H1 (cell line): ENCODE data around the gene SPACA4. TPM values are rescaled to one million over a fixed set of nuclear protein-coding genes. Genes with fewer than 3 reads are reported as not detected.
"Not testable (repeated sequence)": the region's sequence is repeated elsewhere in the genome, so short reads cannot be mapped to it uniquely, and the experiment has no call there.

ENCODE experiments used
- CTCF ChIA-PET: fragments of 300-600 bp; sonication (Branson Sonifier 250); formaldehyde crosslinking; loops from one replicate; lab custom pipeline; 2021; ENCODE audit not compliant: partially characterized antibody; lab: Charles Lee
- POLR2A ChIA-PET: fragments of 300-600 bp; sonication (Branson Sonifier 250); formaldehyde crosslinking; loops from one replicate; lab custom pipeline; 2021; ENCODE audit warnings: inconsistent platforms; ENCODE audit not compliant: partially characterized antibody; lab: Charles Lee
- DNase-seq, 2 experiments: peaks; one replicate each; pipeline versions ENCODE4 v3.0.0 to v3.0.0-alpha.2; 2010 to 2022; ENCODE audit warnings: low spot score in 2 of 2, low read depth in 1 of 2, mixed read lengths in 1 of 2
- FAIRE-seq: peaks from 2 replicates; lab custom pipeline; 2011; peaks lifted over from hg19 to GRCh38; lab: Jason Lieb, UNC
- H2AFZ ChIP-seq: 2 replicates; pipeline ENCODE4 v1.8.1; 2012; ENCODE audit warnings: low read length, inconsistent platforms
- H2AK5ac ChIP-seq: 2 replicates; pipeline ENCODE4 v1.6.1; 2013; ENCODE audit warnings: low read depth, low read length
- H2BK120ac ChIP-seq: replicated peaks from 2 replicates; pipeline ENCODE3; 2013; ENCODE audit warnings: low read depth, low read length, inconsistent platforms
- H2BK12ac ChIP-seq: 2 replicates; pipeline ENCODE4 v1.6.1; 2013; ENCODE audit warnings: low read depth, low read length
- H2BK15ac ChIP-seq: 2 replicates; pipeline ENCODE4 v1.6.1; 2013; ENCODE audit warnings: low read length
- H2BK20ac ChIP-seq: 2 replicates; pipeline ENCODE4 v1.6.1; 2013; ENCODE audit warnings: low read length
- H2BK5ac ChIP-seq: 2 replicates; pipeline ENCODE4 v1.6.1; 2013; ENCODE audit warnings: low read depth, low read length
- H3K14ac ChIP-seq: 2 replicates; pipeline ENCODE4 v1.6.1; 2013; ENCODE audit warnings: inconsistent platforms; ENCODE audit not compliant: insufficient read length
- H3K18ac ChIP-seq: 2 replicates; pipeline ENCODE4 v1.6.1; 2013; ENCODE audit warnings: low read length; ENCODE audit errors: extremely low read depth
- H3K23ac ChIP-seq: 2 replicates; pipeline ENCODE4 v1.6.1; 2013; ENCODE audit warnings: inconsistent platforms; ENCODE audit not compliant: insufficient read length
- H3K23me2 ChIP-seq: 2 replicates; pipeline ENCODE4 v1.6.1; 2013; ENCODE audit warnings: low read depth, low read length
- H3K27ac ChIP-seq: 2 replicates; pipeline ENCODE4 v1.6.1; 2011; ENCODE audit warnings: low read depth, low read length, inconsistent platforms
- H3K27me3 ChIP-seq, 4 experiments: replicated peaks in 1 of 4; 1 replicate in 1 of 4; 2 replicates in 3 of 4; pipeline versions ENCODE4 v1.6.1 to v1.8.1; 2011 to 2013; ENCODE audit warnings: low read length in 3 of 4, mild to moderate bottlenecking in 3 of 4, inconsistent platforms in 2 of 4, mixed read lengths in 2 of 4, moderate library complexity in 1 of 4; ENCODE audit not compliant: control insufficient read depth in 3 of 4, insufficient read depth in 3 of 4; ENCODE audit errors: extremely low read depth in 1 of 4
- H3K36me3 ChIP-seq, 4 experiments: 2 replicates each; pipeline versions ENCODE4 v1.6.1 to v1.8.1; 2011 to 2013; ENCODE audit warnings: mild to moderate bottlenecking in 4 of 4, low read length in 3 of 4, moderate library complexity in 2 of 4, control low read depth in 1 of 4, inconsistent platforms in 1 of 4; ENCODE audit not compliant: insufficient read depth in 4 of 4, control insufficient read depth in 2 of 4
- H3K4ac ChIP-seq: replicated peaks from 2 replicates; pipeline ENCODE3; 2013; ENCODE audit warnings: low read length, low read depth, mixed read lengths, inconsistent platforms; ENCODE audit not compliant: insufficient read length
- H3K4me1 ChIP-seq, 4 experiments: replicated peaks in 1 of 4; 1 replicate in 1 of 4; 2 replicates in 3 of 4; pipeline versions ENCODE4 v1.6.1 to v1.8.1; 2011 to 2013; ENCODE audit warnings: low read length in 3 of 4, inconsistent platforms in 2 of 4, mixed read lengths in 1 of 4; ENCODE audit not compliant: insufficient read depth in 4 of 4, control insufficient read depth in 3 of 4
- H3K4me2 ChIP-seq, 2 experiments: 2 replicates each; pipeline versions ENCODE4 v1.6.1 to v1.8.1; 2011 to 2013; ENCODE audit warnings: low read depth in 2 of 2, low read length in 2 of 2, control low read depth in 1 of 2, inconsistent platforms in 1 of 2, mild to moderate bottlenecking in 1 of 2; ENCODE audit not compliant: insufficient read depth in 1 of 2
- H3K4me3 ChIP-seq, 4 experiments: fragments of 200-600, 300-600 bp in 1 of 4; sonication (generic), shearing (Covaris generic), sonication (Bioruptor Twin) in 1 of 4; 2 replicates each; pipeline versions ENCODE4 v1.5.1 to v1.8.1; 2011 to 2016; ENCODE audit warnings: low read length in 4 of 4, low read depth in 3 of 4, control low read depth in 2 of 4, inconsistent platforms in 2 of 4, mild to moderate bottlenecking in 2 of 4, mixed read lengths in 1 of 4, moderate library complexity in 1 of 4; ENCODE audit not compliant: insufficient read depth in 2 of 4; ENCODE audit errors: extremely low read depth in 1 of 4
- H3K56ac ChIP-seq: replicated peaks from 2 replicates; pipeline ENCODE3; 2013; ENCODE audit warnings: low read depth, mild to moderate bottlenecking, mixed read lengths, low read length, inconsistent platforms; ENCODE audit not compliant: insufficient read length
- H3K79me1 ChIP-seq: 2 replicates; pipeline ENCODE4 v1.6.1; 2013; ENCODE audit warnings: low read depth, low read length, control low read depth
- H3K79me2 ChIP-seq, 2 experiments: 2 replicates each; pipeline versions ENCODE4 v1.6.1 to v1.8.1; 2012 to 2013; ENCODE audit warnings: low read length in 2 of 2, mild to moderate bottlenecking in 2 of 2, inconsistent platforms in 1 of 2; ENCODE audit not compliant: insufficient read depth in 2 of 2, control insufficient read depth in 1 of 2
- H3K9ac ChIP-seq, 4 experiments: replicated peaks in 1 of 4; 1 replicate in 1 of 4; 2 replicates in 3 of 4; pipeline versions ENCODE4 v1.6.1 to v1.8.1; 2011 to 2013; ENCODE audit warnings: low read depth in 3 of 4, low read length in 3 of 4, control low read depth in 2 of 4, mild to moderate bottlenecking in 2 of 4, moderate library complexity in 2 of 4, inconsistent platforms in 1 of 4; ENCODE audit errors: extremely low read depth in 1 of 4
- H3K9me3 ChIP-seq, 2 experiments: 2 replicates each; pipeline versions ENCODE4 v1.6.1 to v1.8.1; 2012 to 2013; ENCODE audit warnings: mild to moderate bottlenecking in 2 of 2, moderate library complexity in 2 of 2, control low read depth in 1 of 2, inconsistent platforms in 1 of 2, low read depth in 1 of 2, low read length in 1 of 2, mixed read lengths in 1 of 2; ENCODE audit not compliant: insufficient read depth in 2 of 2
- H4K20me1 ChIP-seq, 2 experiments: replicated peaks in 1 of 2; 2 replicates each; pipeline versions ENCODE3 to v1.8.1; 2011 to 2013; ENCODE audit warnings: inconsistent platforms in 2 of 2, low read length in 2 of 2, mild to moderate bottlenecking in 1 of 2; ENCODE audit not compliant: insufficient read depth in 2 of 2, control insufficient read depth in 1 of 2
- H4K5ac ChIP-seq: 2 replicates; pipeline ENCODE4 v1.6.1; 2013; ENCODE audit warnings: low read length, low read depth, mixed read lengths, inconsistent platforms; ENCODE audit not compliant: insufficient read length
- H4K8ac ChIP-seq: 2 replicates; pipeline ENCODE4 v1.8.0; 2013; ENCODE audit warnings: mild to moderate bottlenecking, moderate library complexity, low read length, inconsistent platforms; ENCODE audit not compliant: insufficient read depth; ENCODE audit errors: extremely low read depth
- H4K91ac ChIP-seq: replicated peaks from 2 replicates; pipeline ENCODE3; 2013; ENCODE audit warnings: low read length, mixed read lengths, inconsistent platforms; ENCODE audit not compliant: insufficient read length
- WGBS, 2 experiments: shearing (Covaris generic) in 1 of 2; methylation state at CpG; one replicate each; pipeline versions ENCODE4 v1.1.6 to v1.1.7; 2013 to 2015; ENCODE audit warnings: low lambda C conversion rate in 2 of 2, mixed read lengths in 2 of 2, inconsistent platforms in 1 of 2, low coverage in 1 of 2, missing lambda C conversion rate in 1 of 2; ENCODE audit not compliant: insufficient replicate concordance in 2 of 2, insufficient coverage in 1 of 2, insufficient read length in 1 of 2; ENCODE audit errors: extremely low coverage in 1 of 2, missing lambda C conversion rate in 1 of 2; 5-methylcytosine and 5-hydroxymethylcytosine counted together
- polyA plus RNA-seq, 7 experiments: library from polyadenylated mRNA; depleted of rRNA in 3 of 7; stranded (reverse) in 5 of 7; unstranded in 2 of 7; fragments of >200 nt in 5 of 7; fragments of 200-250 nt in 2 of 7; gene quantifications; 1 replicate in 5 of 7; 2 replicates in 1 of 7; 4 replicates in 1 of 7; pipeline versions ENCODE4 v1.2.1 to v1.2.3, GENCODE V29; 2011 to 2013; ENCODE audit warnings: missing spikeins in 2 of 7, mixed read lengths in 2 of 7
- total RNA-seq: library from RNA; stranded (reverse); fragmentation: NEBNext Ultra II Directional; extraction: Animal tissue kit (Norgen Biotek cat#: 25700); gene quantifications from 2 replicates; pipeline ENCODE4 v1.2.1, GENCODE V29; 2021

SPACA4 gene
- total and polyA plus RNA-seq, 2 of the 8 experiments (the other 6 are each of a cell fraction or from before 2014, with no cell fraction given): not detected

GRCh38 chr19:48632286-48632685 lies 25.7 kb downstream of the SPACA4 start:
- 87% methylated on average over 11 of the region's 11 CpGs; no CpG with 5 or more reads in 1 of the 2 experiments for whole genome bisulfite sequencing, 2 experiments
- not testable (repeated sequence) for H3K9ac ChIP-seq, H3K56ac ChIP-seq, H2BK120ac ChIP-seq, H3K79me2 ChIP-seq, H4K91ac ChIP-seq, H2BK15ac ChIP-seq, H4K20me1 ChIP-seq, H3K27me3 ChIP-seq, H3K4me3 ChIP-seq, H2AFZ ChIP-seq, H3K4ac ChIP-seq, H3K36me3 ChIP-seq, H3K4me2 ChIP-seq, H4K8ac ChIP-seq, H2BK12ac ChIP-seq, H3K18ac ChIP-seq, DNase-seq, FAIRE-seq, H2BK5ac ChIP-seq, H4K5ac ChIP-seq, H3K14ac ChIP-seq, H3K23ac ChIP-seq, H3K79me1 ChIP-seq, H2AK5ac ChIP-seq, H3K9me3 ChIP-seq, H2BK20ac ChIP-seq, H3K27ac ChIP-seq
- peaks cover 4 to 29% (median 22%) of the 10 kb centered on the region in 4 experiments for H3K4me1 ChIP-seq
- ChIA-PET CTCF (interaction anchor here (0.8 to 1.9 kb wide), 3 partner anchors 14 to 48 kb away, joined by 3 to 7 read pairs (median 3); partner anchors contain the start of gene CA11), POLR2A (interaction anchor here (1.3 to 30.9 kb wide), 4 partner anchors 9 to 277 kb away, joined by 3 to 788 read pairs (median 28); partner anchors contain the start of genes CA11, FAM83E, RPL18 and SPACA4)
- peaks cover 25% of the 10 kb centered on the region for H3K23me2 ChIP-seq
